HepG2 (cell line): Measurements from ENCODE around the gene ARFGAP3. TPM values are rescaled to one million over a fixed set of nuclear protein-coding genes. Genes with fewer than 3 reads are reported as not detected.
A peak's percentile ranks its signal among the peaks of the same experiment; 100 is the strongest.

Experiments used
- ATAC-seq: fragments of 200-7000 bp; cut with Tn5 transposase; 3 replicates; pipeline ENCODE4 v1.9.1; 2020; ENCODE audit warnings: mild to moderate bottlenecking, moderate library complexity
- BruUV-seq: library from RNA; stranded (reverse); fragments of 400-500 nt; replicated peaks from 2 replicates; lab custom pipeline; 2021; lab: Mats Ljungman, UMichigan
- CTCF ChIA-PET: fragments of 300-600 bp; formaldehyde crosslinking; extraction: SDS; loops from one replicate; lab custom pipeline; 2021; ENCODE audit warnings: low total read pairs, inconsistent platforms, low intra/inter-chr PET ratio; lab: Yijun Ruan, JAX
- POLR2A ChIA-PET: fragments of 350-600 bp; sonication (Branson Sonifier 250); formaldehyde crosslinking; loops from one replicate; lab custom pipeline; 2020; ENCODE audit warnings: antibody characterized with exemption, inconsistent platforms; lab: Yijun Ruan, JAX
- DNase-seq: peaks from one replicate; pipeline ENCODE4 v3.0.0-alpha.2; 2015; ENCODE audit warnings: low spot score
- FAIRE-seq: peaks from 3 replicates; lab custom pipeline; 2011; peaks lifted over from hg19 to GRCh38; lab: Jason Lieb, UNC
- H2AFZ ChIP-seq: one replicate; pipeline ENCODE4 v1.6.1; 2011; ENCODE audit warnings: low read length, inconsistent platforms
- H3K27ac ChIP-seq: fragments of 300-600 bp; 3 replicates; pipeline ENCODE4 v1.8.0; 2011; ENCODE audit warnings: mixed run types, mild to moderate bottlenecking, mixed read lengths, low read length, inconsistent platforms; ENCODE audit not compliant: insufficient read depth; ENCODE audit errors: extremely low read length
- H3K27me3 ChIP-seq, 2 experiments: fragments of 200-600 bp in 1 of 2; 2 replicates in 1 of 2; 3 replicates in 1 of 2; pipeline versions ENCODE4 v1.6.0 to v1.8.0; 2011; ENCODE audit warnings: low read length in 2 of 2, mild to moderate bottlenecking in 2 of 2, moderate library complexity in 2 of 2, inconsistent platforms in 1 of 2; ENCODE audit not compliant: insufficient read depth in 2 of 2, control insufficient read depth in 1 of 2
- H3K36me3 ChIP-seq, 2 experiments: fragments of 200-600 bp in 1 of 2; replicated peaks in 1 of 2; 2 replicates in 1 of 2; 3 replicates in 1 of 2; pipeline versions ENCODE4 v1.5.1 to v1.8.0; 2011; ENCODE audit warnings: low read length in 2 of 2, inconsistent platforms in 1 of 2; ENCODE audit not compliant: insufficient read depth in 2 of 2, control insufficient read depth in 1 of 2
- H3K4me1 ChIP-seq: 2 replicates; pipeline ENCODE4 v1.5.1; 2012; ENCODE audit warnings: low read length, inconsistent platforms; ENCODE audit not compliant: insufficient read depth
- H3K4me2 ChIP-seq: 2 replicates; pipeline ENCODE4 v1.6.0; 2011; ENCODE audit warnings: low read depth, low read length, inconsistent platforms
- H3K4me3 ChIP-seq, 3 experiments: fragments of 200-600 bp in 1 of 3; sonication (generic), shearing (Covaris generic) in 1 of 3; replicated peaks in 1 of 3; 2 replicates each; pipeline ENCODE4 v1.5.1; 2011 to 2016; ENCODE audit warnings: low read length in 3 of 3, inconsistent platforms in 2 of 3, low read depth in 2 of 3, mild to moderate bottlenecking in 2 of 3, control low read depth in 1 of 3, mixed read lengths in 1 of 3; ENCODE audit not compliant: insufficient read depth in 1 of 3
- H3K79me2 ChIP-seq: one replicate; pipeline ENCODE4 v1.6.1; 2011; ENCODE audit warnings: low read length, inconsistent platforms; ENCODE audit not compliant: insufficient read depth
- H3K9ac ChIP-seq: 2 replicates; pipeline ENCODE4 v1.6.0; 2011; ENCODE audit warnings: mild to moderate bottlenecking, low read depth, low read length, inconsistent platforms; ENCODE audit not compliant: insufficient read depth
- H3K9me3 ChIP-seq: 2 replicates; pipeline ENCODE4 v1.5.1; 2012; ENCODE audit warnings: mild to moderate bottlenecking, low read length
- H4K20me1 ChIP-seq: 2 replicates; pipeline ENCODE4 v1.6.0; 2011; ENCODE audit warnings: inconsistent platforms, mild to moderate bottlenecking, low read length, moderate library complexity; ENCODE audit not compliant: insufficient read depth
- AGO2 ChIP-seq: fragments of 200-400 bp; formaldehyde crosslinking; optimal IDR thresholded peaks from 2 replicates; pipeline ENCODE3; 2017; ENCODE audit warnings: mild to moderate bottlenecking, low read depth, low read length, moderate library complexity
- AKAP8 ChIP-seq: sonication (generic); formaldehyde crosslinking; IDR thresholded peaks from 2 replicates; pipeline ENCODE4 v1.5.1; 2020; ENCODE audit warnings: mild to moderate bottlenecking, missing genetic modification reagents
- AKNA ChIP-seq: sonication (generic); formaldehyde crosslinking; IDR thresholded peaks from 2 replicates; pipeline ENCODE4 v1.4.0; 2020; ENCODE audit warnings: missing genetic modification reagents, borderline replicate concordance
- CBX2 ChIP-seq, 2 experiments: fragments of 200-600 bp in 1 of 2; sonication (generic); formaldehyde crosslinking in 1 of 2; IDR thresholded peaks; 2 replicates each; pipeline versions ENCODE4 v1.7.0 to v1.8.1; 2018 to 2022; ENCODE audit warnings: low read depth in 2 of 2, low read length in 1 of 2, mild to moderate bottlenecking in 1 of 2, missing genetic modification reagents in 1 of 2
- ZNF234 ChIP-seq: sonication (generic); formaldehyde crosslinking; conservative IDR thresholded peaks from 2 replicates; pipeline ENCODE4 v1.5.1; 2020; ENCODE audit warnings: mild to moderate bottlenecking, missing genetic modification reagents
- ZNF34 ChIP-seq: sonication (generic); formaldehyde crosslinking; IDR thresholded peaks from 2 replicates; pipeline ENCODE4 v1.4.0; 2020; ENCODE audit warnings: mild to moderate bottlenecking, missing genetic modification reagents, borderline replicate concordance
- ZNF780A ChIP-seq: sonication (generic); formaldehyde crosslinking; IDR thresholded peaks from 2 replicates; pipeline ENCODE4 v1.8.0; 2022; ENCODE audit warnings: mild to moderate bottlenecking, missing genetic modification reagents, moderate library complexity
- ZNF878 ChIP-seq: sonication (generic); formaldehyde crosslinking; IDR thresholded peaks from 2 replicates; pipeline ENCODE4 v1.8.1; 2023; ENCODE audit warnings: mild to moderate bottlenecking, missing genetic modification reagents, moderate library complexity
- WGBS: methylation state at CpG from one replicate; pipeline ENCODE4 v1.1.6; 2017; ENCODE audit warnings: low lambda C conversion rate; 5-methylcytosine and 5-hydroxymethylcytosine counted together
- in situ Hi-C: cut with HindIII; loops from 2 replicates; pipeline ENCODE4 v1.10.0; 2017; ENCODE audit warnings: low pct_unique_long_range_greater_than_20kb; ENCODE audit not compliant: extremely low pct_ligation_motif_present
- intact Hi-C: fragments of 100-400 bp; cut with micrococcal nuclease; formaldehyde crosslinking; loops from one replicate; pipeline ENCODE4 v1.10.0; 2022; ENCODE audit not compliant: unreplicated experiment
- polyA plus RNA-seq, 8 experiments: library from polyadenylated mRNA; depleted of rRNA in 3 of 8; stranded (reverse) in 7 of 8; unstranded in 1 of 8; fragments of >200 nt; fragmentation: Illumina TruSeq in 4 of 8; extraction: Trizol in 4 of 8; gene quantifications; 2 replicates each; pipeline versions ENCODE4 v1.2.1 to v1.2.3, GENCODE V29; 2011 to 2016; ENCODE audit warnings: low read depth in 4 of 8, missing spikeins in 1 of 8, mixed read lengths in 1 of 8; ENCODE audit not compliant: insufficient read depth in 1 of 8
- total RNA-seq, 5 experiments: library from RNA; depleted of rRNA; stranded (reverse); fragments of >200 nt; fragmentation: Illumina TruSeq; extraction: Trizol; gene quantifications; 2 replicates each; pipeline ENCODE4 v1.2.3, GENCODE V29; 2016; ENCODE audit warnings: low read depth in 1 of 5

ARFGAP3 gene
- total and polyA plus RNA-seq, 2 of the 13 experiments (the other 11 are each of a cell fraction or from before 2014, with no cell fraction given): 41.7 to 61.6 TPM

- TF ChIP-seq AKAP8 (CRISPR knock-in tag) (no peak), ZNF234 (no peak), AKNA (CRISPR knock-in tag) (no peak), ZNF878 (CRISPR knock-in tag) (no peak), ZNF780A (CRISPR knock-in tag) (no peak), CBX2 (IDR thresholded peaks at IDR 0.05; ENCODE audit: low read depth, low read length) (no peak), CBX2 (CRISPR knock-in tag; IDR thresholded peaks at IDR 0.05; ENCODE audit: low read depth) (no peak)
Observed at GRCh38 chr22:42877158-42877557, 20.1 kb upstream of the ARFGAP3 start (continued).

GRCh38 chr22:42876041-42876440 lies 19.0 kb upstream of the ARFGAP3 start:
- Histone ChIP-seq H3K27me3 (no peaks in the 10 kb centered on the region), H3K4me1 (no peaks in the 10 kb centered on the region), H3K9me3 (no peaks in the 10 kb centered on the region), H3K79me2 (no peaks in the 10 kb centered on the region), H4K20me1 (no peaks in the 10 kb centered on the region), H3K9ac (no peak overlapping the region), H2AFZ (no peak overlapping the region), H3K4me3 (no peak overlapping the region), H3K36me3 (peaks cover 47 to 93% of the 10 kb centered on the region in 2 experiments), H3K4me2 (no peak overlapping the region), H3K27ac (no peak overlapping the region)
- 98% methylated on average over 13 of the region's 17 CpGs for WGBS
- FAIRE-seq (no peak), ATAC-seq (no peak), DNase-seq (no peak)
- TF ChIP-seq AGO2 (peak; percentile 24), ZNF34 (CRISPR knock-in tag) (no peak)
- CTCF ChIA-PET: no interaction called here
- in situ Hi-C loops (no loop called here), intact Hi-C loops (no loop called here)
- no TSS peak for BruUV-seq
- POLR2A ChIA-PET: interaction anchor here (1.2 kb wide), 1 partner anchor 9 kb away, joined by 3 read pairs; no protein-coding TSS in a partner anchor
